ENCODE measurements around the gene SRRM5. TPM values are rescaled to one million over a fixed set of nuclear protein-coding genes. Genes with fewer than 3 reads are reported as not detected.
A peak's percentile ranks its signal among the peaks of the same experiment; 100 is the strongest.

SRRM5 gene
- total RNA-seq, 2 experiments from 2014 or later: 0.41 to 0.54 TPM

- Mint-ChIP-seq H3K9me3 (no peaks in the 10 kb centered on the region), H3K27me3 (no peaks in the 10 kb centered on the region), H3K4me1 (ENCODE audit: low read depth) (peaks cover 9% of the 10 kb centered on the region), H3K36me3 (ENCODE audit: low read depth) (peaks cover 5% of the 10 kb centered on the region), H3K27ac (no peak overlapping the region), H3K4me3 (no peak overlapping the region)
- intact Hi-C loops (cut with micrococcal nuclease): no loop called here
- no peak for TF ChIP-seq CTCF (IDR thresholded peaks at IDR 0.05)
- no peak for DNase-seq
- ATAC-seq: no peak
- POLR2A ChIA-PET: interaction anchor here (0.5 to 1.7 kb wide), 5 partner anchors 10 to 165 kb away, joined by 3 to 6 read pairs (median 3); partner anchors contain the start of genes IRGQ and ZNF576
- CTCF ChIA-PET: interaction anchor here (1.6 to 1.8 kb wide), 2 partner anchors 9 to 12 kb away, joined by 4 to 6 read pairs; partner anchors contain the start of gene ZNF576
These were observed 5.9 kb upstream of the SRRM5 start for GRCh38 chr19:43605875-43606568.

- Mint-ChIP-seq H3K4me3 (no peak overlapping the region), H3K27ac (peak overlapping the region; percentile 52), H3K9me3 (no peaks in the 10 kb centered on the region), H3K4me1 (ENCODE audit: low read depth) (peaks cover 9% of the 10 kb centered on the region), H3K36me3 (ENCODE audit: low read depth) (peaks cover 6% of the 10 kb centered on the region), H3K27me3 (no peaks in the 10 kb centered on the region)
- DNase-seq (no peak), ATAC-seq (no peak)
- CTCF ChIA-PET: interaction anchor here (1.6 to 1.8 kb wide), 2 partner anchors 10 to 12 kb away, joined by 4 to 6 read pairs; partner anchors contain the start of gene ZNF576
- intact Hi-C loops (cut with micrococcal nuclease): no loop called here
- TF ChIP-seq CTCF (IDR thresholded peaks at IDR 0.05): no peak
- POLR2A ChIA-PET: interaction anchor here (1.7 kb wide), 1 partner anchor 11 kb away, joined by 6 read pairs; the partner anchor contains the start of genes IRGQ and ZNF576
These were observed 5.2 kb upstream of the SRRM5 start for GRCh38 chr19:43606569-43607229.

- ATAC-seq (no peak), DNase-seq (no peak)
- ChIA-PET POLR2A (interaction anchor here (1.0 to 1.7 kb wide), 3 partner anchors 11 to 13 kb away, joined by 3 to 6 read pairs (median 4); partner anchors contain the start of genes IRGQ and ZNF576), CTCF (interaction anchor here (1.6 to 1.8 kb wide), 2 partner anchors 11 to 13 kb away, joined by 4 to 6 read pairs; partner anchors contain the start of gene ZNF576)
- H3K9me3 Mint-ChIP-seq: no peaks in the 10 kb centered on the region
- H3K4me3 Mint-ChIP-seq: peak overlapping the region; percentile 7
- no peaks in the 10 kb centered on the region for H3K27me3 Mint-ChIP-seq
- intact Hi-C loops (cut with micrococcal nuclease): no loop called here
- H3K4me1 Mint-ChIP-seq (ENCODE audit: low read depth): peaks cover 12% of the 10 kb centered on the region
- no peak for TF ChIP-seq CTCF (IDR thresholded peaks at IDR 0.05)
- peaks cover 6% of the 10 kb centered on the region for H3K36me3 Mint-ChIP-seq (ENCODE audit: low read depth)
- peak overlapping the region; percentile 52 for H3K27ac Mint-ChIP-seq
These were observed 4.4 kb upstream of the SRRM5 start for GRCh38 chr19:43607238-43608205.

GRCh38 chr19:43609872-43610271, 2.0 kb upstream of the SRRM5 start:
- POLR2A ChIA-PET: interaction anchor here (0.6 kb wide), 1 partner anchor 1561 kb away, joined by 3 read pairs; no protein-coding TSS in a partner anchor
- H3K4me1 Mint-ChIP-seq (ENCODE audit: low read depth): peaks cover 14% of the 10 kb centered on the region
- intact Hi-C loops (cut with micrococcal nuclease): no loop called here
- no peaks in the 10 kb centered on the region for H3K9me3 Mint-ChIP-seq
- no peak for TF ChIP-seq CTCF (IDR thresholded peaks at IDR 0.05)
- no peak overlapping the region for H3K27ac Mint-ChIP-seq
- H3K27me3 Mint-ChIP-seq: no peaks in the 10 kb centered on the region
- DNase-seq (no peak), ATAC-seq (no peak)
- CTCF ChIA-PET: no interaction called here
- peaks cover 8% of the 10 kb centered on the region for H3K36me3 Mint-ChIP-seq (ENCODE audit: low read depth)
- no peak overlapping the region for H3K4me3 Mint-ChIP-seq

All from activated CD8-positive, alpha-beta T cell treated with anti-CD3 and anti-CD28 coated beads for 36 hours (primary cell).